ENCODE results near the gene GNA14.
A peak's percentile ranks its signal among the peaks of the same experiment; 100 is the strongest.
"Not testable (repeated sequence)": the region's sequence is repeated elsewhere in the genome, so short reads cannot be mapped to it uniquely, and the experiment has no call there.

Gene GNA14

DNA sequence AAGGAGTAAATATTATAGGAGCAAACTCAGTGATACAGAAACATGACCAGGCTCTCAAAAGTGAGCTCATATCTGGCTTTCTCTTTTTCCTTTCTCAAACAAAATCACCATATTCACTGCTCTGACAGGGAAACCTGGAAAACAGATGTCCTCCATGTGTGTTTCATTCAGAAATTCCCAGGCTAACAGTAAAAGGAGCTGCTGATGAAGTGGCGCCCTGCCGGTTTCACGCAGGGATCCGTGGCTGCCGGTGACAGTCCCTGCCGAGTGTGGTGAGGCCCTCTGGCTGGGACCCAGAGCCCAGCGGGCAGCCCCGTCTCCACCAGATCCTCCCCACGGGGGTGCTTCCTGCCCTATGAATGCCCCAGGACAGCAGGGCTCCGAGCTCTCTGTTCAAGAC lies 208.1 kb downstream of the GNA14 start:
- DNase-seq, result no peak

DNA sequence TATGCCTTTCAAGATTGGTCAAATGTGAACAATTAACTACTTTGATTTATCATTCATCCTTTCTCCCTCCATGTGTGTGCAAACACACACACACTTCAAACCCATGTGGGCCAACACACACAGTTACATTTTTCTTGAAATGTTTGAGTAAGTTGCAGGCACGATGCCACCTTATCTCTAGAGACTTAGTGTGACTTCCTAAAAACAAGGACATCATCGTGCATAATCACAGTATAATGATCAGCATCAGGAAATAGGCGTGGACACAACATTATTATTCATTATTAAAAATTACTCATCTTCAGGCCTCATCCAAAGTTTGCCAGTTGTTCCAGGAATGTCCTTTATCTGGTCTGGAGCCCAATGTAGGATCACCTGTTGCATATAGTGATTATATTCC lies 209.5 kb downstream of the GNA14 start:
- no peak for DNase-seq

DNA sequence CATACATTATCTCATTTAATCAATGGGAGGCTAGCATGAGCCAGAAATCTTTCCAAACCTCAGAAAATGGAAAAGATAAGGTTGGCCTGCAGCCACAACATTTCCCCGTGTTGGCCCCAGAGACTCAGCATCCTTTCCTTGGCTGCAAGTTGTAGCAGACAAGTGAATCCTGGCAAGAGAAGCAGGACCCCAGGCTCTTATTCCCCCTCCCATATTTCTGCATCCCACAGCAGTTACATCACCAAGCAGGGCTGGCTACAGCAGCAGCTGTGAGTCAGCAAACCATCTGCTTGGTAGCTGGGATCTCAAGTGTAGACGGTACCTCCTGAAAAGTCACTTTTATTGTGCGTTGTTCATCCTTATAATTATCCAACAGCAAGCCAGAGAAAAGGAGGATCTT lies 212.4 kb downstream of the GNA14 start:
- no peak for DNase-seq

DNA sequence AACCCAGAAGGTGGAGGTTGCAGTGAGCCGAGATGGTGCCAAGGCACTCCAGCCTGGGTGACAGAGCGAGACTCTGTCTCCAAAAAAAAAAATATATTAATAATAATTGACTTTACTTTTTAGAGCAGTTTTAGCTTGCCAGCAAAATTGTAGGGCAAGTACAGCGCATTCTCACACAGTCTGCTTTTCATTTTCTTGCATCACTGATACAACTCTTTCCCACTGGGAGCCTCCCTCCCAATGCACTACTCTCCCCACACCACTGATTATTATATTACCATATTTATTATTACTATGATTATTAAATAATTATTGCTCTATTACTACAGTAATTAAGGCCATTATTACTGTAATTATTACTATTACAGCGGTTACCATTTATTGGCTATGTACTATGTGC lies 212.8 kb downstream of the GNA14 start:
- DNase-seq, result no peak

DNA sequence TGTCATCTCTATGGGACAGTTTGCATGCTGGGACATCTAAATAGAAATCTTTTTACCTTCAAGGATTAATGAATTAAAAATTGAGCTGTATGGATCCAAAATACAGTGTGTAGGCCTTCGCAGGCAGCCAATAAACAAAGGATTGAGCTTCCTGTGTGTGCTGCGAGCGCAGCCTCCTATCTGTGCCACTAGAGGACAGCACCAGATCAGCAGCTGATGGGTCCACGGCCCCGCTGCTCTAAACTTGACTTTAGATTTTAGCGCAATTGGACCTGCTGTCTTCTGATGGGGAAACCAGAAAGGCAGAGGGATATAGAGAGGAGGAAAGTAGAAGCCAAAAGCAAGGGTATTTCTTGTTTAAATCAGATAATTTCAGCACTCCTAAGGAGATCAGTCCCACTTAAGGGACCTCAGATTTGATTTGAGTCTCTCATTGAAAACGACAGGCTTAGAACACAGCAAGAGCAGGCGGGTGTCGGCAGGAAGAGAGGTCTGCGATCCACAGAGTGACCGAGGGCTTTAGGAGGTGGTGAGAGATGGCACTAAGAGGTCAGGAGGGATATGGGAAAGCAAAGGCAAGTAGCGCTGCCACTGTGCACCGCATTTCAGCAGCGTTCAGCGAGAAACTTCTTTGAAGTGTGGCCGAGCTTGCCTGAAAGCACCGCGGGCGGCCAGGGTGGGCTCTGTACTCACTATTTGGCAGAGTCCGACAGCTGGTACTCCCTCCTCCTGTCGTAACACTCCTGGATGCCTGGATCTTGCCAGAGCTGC lies 214.3 kb downstream of the GNA14 start:
- DNase-seq, result peak; percentile 1 to 63

DNA sequence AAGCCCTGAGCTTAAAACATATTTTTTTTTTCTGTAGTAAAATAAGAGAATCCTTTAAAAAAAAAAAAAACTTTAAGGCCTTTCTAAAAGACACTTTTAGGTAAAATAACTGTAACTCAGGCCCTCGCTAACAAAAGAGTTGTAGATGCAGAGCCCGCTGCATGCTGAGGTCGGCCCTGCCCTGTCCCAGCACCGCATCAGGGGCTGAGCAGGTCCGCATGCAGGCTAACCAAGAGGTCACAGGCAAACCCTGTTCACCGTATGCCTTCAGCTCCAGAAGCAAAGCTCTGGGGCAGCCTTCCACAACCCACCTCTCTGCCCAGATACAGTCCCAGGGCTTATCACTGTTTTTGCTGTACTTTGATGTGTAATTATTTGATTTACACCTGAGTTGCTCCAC lies 216.1 kb downstream of the GNA14 start:
- no peak for DNase-seq

DNA sequence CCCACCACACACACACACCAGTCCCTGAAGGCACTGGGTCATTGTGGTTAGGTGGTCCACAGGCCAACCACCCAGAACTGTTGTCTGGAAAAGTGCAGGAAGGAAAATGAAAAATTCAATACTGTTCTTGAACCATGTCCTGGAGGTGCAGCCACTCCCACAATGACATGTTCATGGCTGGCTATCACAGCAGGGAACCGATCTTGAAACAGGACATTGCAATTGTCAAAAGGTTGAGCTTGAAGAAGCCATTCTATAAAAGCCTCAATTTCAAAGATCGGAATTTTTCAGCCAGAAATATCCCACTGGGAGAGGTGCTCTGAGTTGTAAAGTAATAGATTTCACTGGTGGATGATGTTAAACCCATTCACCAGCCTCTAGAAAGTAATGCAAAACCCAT lies 218.2 kb downstream of the GNA14 start:
- no peak for DNase-seq

DNA sequence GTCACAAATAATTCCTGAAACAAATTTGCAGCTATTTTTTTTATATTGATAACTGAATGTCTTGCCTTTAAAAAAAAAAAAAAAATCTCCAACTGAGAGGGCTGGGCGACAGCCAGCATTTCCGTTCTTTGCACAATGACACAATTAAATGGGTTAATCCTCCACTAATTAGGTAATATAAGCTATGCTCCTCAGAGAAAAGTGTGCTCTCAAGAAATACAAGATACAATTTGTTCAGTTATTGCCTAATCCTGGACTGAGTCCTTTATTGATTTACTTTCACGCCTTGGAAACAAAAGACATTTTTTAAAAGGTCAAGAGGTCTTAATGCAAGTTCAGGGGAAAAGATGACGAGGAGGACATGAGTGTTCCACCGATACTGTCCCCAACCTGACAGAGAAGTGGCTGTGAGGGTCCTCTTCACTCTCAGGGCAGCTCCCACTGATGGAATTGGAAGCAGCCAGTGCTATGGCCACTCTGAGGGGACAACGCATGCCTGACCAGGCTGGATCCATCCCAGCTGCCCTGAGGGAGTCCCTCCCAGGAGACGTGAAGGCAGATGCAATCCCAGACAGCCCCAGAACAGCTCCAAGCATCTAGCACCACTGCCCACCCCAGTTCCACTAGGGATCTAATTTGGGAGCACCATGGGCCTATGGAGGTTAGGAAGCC lies 220.7 kb downstream of the GNA14 start:
- no peak for DNase-seq

DNA sequence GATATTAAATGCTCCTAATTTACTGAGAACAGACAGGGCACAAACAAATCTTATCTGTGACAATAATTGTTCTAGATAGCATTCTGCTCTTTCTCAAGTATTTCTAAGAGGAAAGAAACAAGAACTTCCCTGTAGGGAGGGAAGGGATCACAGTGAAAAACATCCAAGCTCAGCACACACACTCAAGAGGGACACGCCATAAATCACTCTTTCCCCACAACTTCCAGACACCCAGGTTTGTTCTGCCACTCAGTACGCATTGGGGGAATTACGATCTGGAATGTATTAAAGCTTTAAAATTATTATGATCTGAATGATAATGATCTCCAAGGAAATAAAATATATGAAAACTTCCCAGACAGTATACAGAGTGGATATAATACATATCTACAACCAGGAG lies 221.4 kb downstream of the GNA14 start:
- DNase-seq, result no peak

DNA sequence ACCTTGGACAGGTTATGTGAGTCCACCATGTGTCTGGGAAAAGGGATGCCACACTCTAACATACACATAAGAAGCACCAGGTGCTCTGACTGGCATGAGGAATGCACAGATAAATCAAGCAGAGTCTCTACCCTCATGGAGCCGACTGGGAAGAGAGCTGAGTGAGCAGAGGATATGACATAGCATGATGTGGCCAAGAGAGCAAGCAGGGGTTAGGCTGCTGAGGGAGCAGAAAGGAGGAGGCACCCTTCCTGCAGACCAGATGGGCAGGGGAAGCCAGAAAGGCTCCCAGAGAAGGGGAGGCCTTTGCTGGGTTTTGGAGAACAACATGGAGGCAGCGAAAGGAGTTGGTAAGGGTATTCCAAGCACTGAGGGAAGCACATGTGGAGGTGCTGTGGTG lies 223.1 kb downstream of the GNA14 start:
- DNase-seq, result no peak

DNA sequence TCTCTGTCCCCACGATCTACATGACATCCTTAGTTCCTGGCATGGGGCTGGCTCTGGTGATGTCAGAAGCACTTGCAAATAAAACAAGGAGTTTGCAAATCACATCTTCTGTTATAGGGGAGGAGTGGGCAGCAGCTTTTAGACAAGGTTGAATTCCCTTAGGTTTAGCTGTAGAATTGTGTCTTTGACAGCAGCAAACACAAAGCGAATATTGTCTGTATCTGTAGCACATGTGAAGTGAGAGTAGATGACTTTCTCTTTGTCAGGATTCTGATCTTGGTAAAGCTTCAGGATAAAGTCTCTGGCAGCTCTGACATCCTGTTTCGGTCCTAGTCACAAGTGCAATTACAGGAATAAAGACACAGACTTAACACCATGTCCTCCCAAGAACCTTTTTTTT lies 224.3 kb downstream of the GNA14 start:
- no peak for DNase-seq

DNA sequence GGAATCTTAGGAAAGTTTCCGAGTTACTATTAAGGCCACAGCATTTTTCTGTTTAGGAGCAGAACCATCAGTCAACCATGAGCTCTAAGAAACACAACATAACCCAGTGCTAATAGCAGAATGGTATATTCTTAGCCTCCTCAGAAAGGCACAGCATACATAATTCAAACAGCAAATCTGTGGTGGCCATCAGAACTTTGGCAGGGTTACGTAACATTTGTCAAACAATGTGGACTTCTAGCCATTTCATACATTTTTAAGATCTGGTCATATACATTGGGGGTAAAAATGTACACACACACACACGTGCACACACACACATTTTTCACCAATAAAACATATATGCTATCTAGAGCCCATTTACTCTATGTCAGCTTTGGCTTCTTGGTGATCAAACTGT lies 225.2 kb downstream of the GNA14 start:
- no peak for DNase-seq

DNA sequence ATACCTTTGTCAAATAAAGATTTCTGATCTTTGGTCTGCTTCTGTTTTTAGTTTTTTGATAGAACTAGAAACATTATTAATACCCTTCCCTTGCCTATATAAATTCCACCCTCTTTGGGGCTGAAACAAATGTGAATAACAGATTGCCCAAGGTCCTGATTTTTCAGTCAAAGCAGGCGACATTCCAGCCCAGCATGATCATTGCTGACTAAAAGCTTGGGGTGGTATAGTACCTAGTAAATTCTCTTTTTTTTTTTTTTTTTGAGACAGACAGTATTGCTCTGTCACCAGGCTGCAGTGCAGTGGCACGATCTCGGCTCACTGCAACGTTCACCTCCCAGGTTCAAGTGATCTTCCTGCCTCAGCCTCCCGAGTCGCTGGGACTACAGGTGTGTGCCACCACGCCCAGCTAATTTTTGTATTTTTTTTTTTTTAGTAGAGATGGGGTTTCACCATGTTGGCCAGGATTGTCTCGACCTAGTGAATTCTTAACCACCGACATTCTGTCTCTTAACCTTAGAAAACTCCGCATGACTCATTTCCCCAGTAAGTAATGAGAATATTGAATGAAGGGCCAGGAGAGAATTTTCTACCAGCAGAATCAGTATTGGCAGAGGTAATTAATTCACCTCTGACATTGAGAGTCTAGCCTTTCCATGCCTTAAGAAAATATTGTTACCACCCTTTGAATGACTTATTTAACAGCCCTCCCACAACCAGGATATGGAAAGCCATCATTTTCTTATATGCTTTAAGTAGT lies 226.4 kb downstream of the GNA14 start:
- DNase-seq, result no peak

DNA sequence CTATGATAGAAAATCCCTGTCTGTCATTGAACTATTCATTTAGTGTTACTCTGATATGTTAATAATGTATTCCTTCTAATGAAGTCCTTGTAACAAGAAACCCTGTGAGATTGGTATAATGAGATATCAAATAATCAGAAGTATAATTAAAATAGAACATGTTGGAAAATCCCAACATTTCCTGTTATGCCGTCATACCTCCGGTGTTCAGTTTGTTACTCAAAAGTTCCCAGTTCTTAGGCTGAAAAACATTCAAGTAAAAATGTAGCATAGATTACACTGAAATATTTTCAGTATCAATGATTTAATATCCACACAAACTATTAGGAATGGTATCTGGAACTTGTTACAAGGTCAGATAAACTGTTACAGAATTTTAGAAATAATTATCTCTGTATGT lies 227.5 kb downstream of the GNA14 start:
- DNase-seq, result no peak

DNA sequence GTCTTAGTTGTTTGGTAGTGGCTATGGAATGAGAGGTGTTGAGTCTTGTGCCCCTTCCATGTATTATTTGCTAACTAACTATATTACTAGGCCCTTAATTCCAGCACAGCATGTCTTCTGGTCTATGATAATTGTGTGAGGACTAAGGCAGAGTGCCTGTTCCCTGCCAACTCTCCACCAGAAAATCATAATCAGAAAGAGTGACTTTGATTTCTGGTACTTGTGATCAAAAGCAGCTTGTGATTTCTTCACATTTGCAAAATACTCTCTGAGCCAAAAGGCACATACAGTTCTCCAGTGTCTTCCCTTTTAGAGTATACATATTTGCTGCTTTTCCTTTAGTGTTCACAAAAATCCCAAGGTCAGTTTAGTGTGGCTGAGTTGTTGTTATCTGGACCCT lies 229.9 kb downstream of the GNA14 start:
- no peak for DNase-seq

DNA sequence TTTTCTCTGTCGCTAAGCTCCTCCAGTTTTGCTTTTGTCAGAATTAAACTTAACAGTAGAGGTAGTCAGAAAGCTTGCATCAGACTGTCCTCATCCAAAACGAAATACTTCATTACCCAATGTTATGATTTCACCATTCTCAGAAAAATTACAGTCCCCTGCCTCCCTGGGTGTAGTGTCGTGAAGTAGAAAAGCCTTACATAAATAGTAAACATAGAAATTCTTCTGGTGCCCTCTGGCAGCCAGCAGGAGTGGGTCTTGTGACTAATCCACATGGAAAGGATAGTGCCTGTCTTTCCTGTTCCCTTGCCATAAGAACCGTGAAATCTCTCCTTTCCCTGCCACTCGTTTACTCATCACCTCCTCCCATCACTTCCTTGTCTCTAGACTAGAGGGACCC lies 230.6 kb downstream of the GNA14 start:
- DNase-seq, result no peak

DNA sequence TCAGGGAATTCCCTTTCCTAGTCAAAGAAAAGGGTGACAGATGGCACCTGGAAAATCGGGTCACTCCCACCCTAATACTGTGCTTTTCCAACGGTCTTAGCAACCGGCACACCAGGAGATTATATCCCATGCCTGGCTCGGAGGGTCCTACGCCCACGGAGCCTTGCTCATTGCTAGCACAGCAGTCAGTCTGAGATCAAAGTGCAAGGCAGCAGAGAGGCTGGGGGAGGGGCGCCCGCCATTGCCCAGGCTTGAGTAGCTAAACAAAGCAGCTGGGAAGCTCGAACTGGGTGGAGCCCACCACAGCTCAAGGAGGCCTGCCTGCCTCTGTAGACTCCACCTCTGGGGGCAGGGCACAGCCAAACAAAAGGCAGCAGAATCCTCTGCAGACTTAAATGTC lies 239.6 kb downstream of the GNA14 start:
- DNase-seq, result not testable (repeated sequence)

DNA sequence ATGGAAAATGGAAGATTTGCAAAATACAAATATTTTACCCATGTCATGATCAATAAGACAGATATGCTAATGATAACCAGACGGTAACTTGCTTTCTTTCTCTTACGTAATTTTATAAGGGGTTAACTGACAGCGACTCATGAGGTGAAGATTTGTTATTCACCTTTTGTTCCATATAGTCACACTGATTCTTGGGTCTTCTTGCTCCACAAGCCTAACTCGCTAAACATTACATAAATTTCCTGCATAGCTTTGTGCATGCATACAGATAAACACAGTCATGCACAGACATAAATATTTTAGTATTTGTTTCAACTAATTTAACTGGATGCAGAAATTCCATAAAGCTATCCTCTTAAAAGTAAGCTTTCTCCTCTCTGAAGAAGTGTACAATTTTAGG lies 244.9 kb downstream of the GNA14 start:
- no peak for DNase-seq

DNA sequence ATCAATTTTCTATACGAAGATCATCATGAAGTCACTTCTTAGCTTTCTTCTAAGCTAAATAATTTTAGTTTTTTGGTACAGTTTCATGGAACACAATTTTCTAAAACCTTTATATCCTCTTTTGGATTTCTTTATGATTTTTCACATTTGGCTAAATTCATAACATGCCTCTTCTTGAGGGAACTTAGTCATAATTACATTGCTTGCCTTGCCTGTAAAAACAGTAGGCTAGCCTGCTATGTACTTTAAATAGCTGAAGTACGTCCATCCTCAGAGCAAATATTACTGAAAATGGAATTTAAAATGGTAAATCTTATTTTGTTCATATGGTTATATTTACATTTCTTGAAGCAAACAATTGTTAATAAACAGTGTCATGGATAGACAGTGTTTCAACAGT lies 245.8 kb downstream of the GNA14 start:
- DNase-seq, result no peak

DNA sequence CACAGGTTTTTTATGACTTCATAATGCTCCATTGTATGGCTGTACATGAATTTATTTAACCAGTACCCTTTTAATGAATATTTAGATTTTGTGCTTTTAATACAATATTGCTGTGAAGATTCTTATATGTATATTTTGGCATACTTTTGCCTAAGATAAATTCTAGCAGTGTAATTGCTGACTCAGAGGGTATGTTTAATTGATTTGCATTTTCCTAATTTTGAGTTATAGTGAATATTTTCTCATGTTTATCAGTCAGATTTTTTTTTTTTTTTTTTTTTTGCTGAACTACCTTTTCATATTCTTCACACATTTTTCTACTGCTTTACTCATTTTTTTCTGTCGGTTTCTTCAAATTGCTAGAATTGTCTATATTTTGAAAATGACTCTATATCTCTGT lies 248.2 kb downstream of the GNA14 start:
- no peak for DNase-seq

DNA sequence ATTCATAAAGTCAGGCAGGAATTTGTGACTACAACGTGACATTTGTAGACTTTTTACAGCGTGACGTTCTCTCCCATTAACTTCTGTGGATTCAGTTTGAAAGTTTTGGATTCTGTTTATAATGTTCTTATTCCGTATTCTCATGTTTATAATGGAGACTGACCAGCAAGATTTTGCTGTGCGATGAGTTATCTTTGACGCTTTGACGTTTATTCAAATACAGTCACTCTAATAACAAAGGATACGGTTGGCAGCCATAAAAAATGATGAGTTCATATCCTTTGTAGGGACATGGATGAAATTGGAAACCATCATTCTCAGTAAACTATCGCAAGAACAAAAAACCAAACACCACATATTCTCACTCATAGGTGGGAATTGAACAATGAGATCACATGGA lies 249.5 kb downstream of the GNA14 start:
- not testable (repeated sequence) for DNase-seq

DNA sequence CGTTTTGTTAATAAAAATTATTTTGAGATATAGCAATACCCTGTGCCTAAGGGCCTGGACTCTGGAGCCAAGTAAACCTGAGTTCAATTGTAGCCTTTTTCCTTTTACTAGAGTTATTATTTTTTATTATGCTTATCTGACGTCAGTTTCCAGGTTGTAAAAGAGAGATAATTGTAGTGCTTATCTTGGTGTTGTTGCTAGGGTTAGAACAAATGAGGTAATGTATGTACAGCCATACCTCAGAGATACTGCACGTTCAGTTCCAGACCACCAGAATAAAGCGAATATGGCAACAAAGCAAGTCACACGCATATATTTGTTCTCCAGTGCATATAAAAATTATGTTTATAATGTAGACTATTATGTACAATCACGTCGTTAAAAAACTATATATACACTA lies 255.8 kb downstream of the GNA14 start:
- DNase-seq, result no peak

DNA sequence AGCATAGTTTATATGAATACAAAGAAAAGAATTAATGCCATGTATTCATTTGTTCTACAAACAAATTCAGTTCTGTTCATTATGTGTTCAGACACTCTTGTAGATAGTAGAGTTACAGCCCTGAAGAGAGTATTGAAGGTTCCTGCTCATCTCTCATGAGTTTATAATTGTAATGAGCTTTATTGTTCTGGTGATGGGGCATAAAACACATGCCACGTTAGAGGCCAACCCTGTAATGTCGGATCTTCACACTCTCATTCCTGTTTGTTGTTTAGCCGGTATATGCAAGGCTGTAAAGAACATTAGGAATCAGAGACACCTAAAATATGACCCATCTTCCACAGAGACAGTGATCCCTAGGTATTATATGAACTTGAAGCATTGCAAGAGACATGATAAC lies 256.3 kb downstream of the GNA14 start:
- no peak for DNase-seq

DNA sequence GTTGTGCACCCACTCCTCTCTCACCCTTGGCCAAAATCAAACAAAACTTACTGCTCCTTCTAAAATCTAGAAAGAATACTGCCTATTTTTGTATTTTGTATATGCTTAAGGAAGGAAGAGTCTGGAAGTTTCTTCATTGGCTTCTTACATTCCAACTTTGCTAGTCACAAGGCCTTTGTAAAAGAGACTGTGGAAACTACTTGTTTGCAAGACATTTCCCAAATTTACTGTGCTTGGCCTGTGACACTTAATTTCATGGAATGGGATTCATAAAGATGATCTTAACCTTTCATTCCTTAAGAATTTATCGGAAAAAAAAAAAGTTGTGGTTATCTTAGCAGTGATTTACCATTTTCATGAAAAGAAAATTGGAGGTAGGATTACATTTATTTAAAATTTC lies 261.9 kb downstream of the GNA14 start:
- DNase-seq, result no peak

All from NCI-H526 (cell line).